GM18526 (cell line): ENCODE data around the gene PCDHGB3.

Experiments
- POLR2A ChIP-seq: IDR thresholded peaks from 3 replicates; pipeline ENCODE4 v1.6.1; 2011; ENCODE audit not compliant: insufficient read length; ENCODE audit errors: extremely low read depth

The PCDHGB3 gene

GRCh38 chr5:141369994-141370848, at the start of gene PCDHGB3:
PCDHGB3 (plus strand) TSS chr5:141370242; CDS start chr5:141370395, 153 bp downstream.
- no peak for TF ChIP-seq POLR2A

- TF ChIP-seq POLR2A: no peak
Measured at GRCh38 chr5:141322261-141322660, 47.8 kb upstream of the PCDHGB3 start.

GRCh38 chr5:141326088-141326854, 43.8 kb upstream of the PCDHGB3 start:
- TF ChIP-seq POLR2A: no peak

- TF ChIP-seq POLR2A: no peak
Measured at GRCh38 chr5:141328231-141328630, 41.8 kb upstream of the PCDHGB3 start.

- no peak for TF ChIP-seq POLR2A
Measured at GRCh38 chr5:141330299-141331080, 39.6 kb upstream of the PCDHGB3 start, which contains the start of gene PCDHGA1. PCDHGA1 (plus strand) TSS chr5:141330514.

GRCh38 chr5:141338538-141339306, 31.3 kb upstream of the PCDHGB3 start, which contains the start of gene PCDHGA2:
PCDHGA2 (plus strand) TSS chr5:141338760.
- no peak for TF ChIP-seq POLR2A

- no peak for TF ChIP-seq POLR2A
Measured at GRCh38 chr5:141342773-141343172, 27.3 kb upstream of the PCDHGB3 start.

GRCh38 chr5:141343242-141343952, 26.6 kb upstream of the PCDHGB3 start, which contains the start of gene PCDHGA3:
PCDHGA3 (plus strand) TSS chr5:141343829; CDS start chr5:141344034, 205 bp downstream.
- no peak for TF ChIP-seq POLR2A

- TF ChIP-seq POLR2A: no peak
Measured at GRCh38 chr5:141343953-141344463, 26.0 kb upstream of the PCDHGB3 start.

GRCh38 chr5:141345327-141345726, 24.7 kb upstream of the PCDHGB3 start:
- TF ChIP-seq POLR2A: no peak

- no peak for TF ChIP-seq POLR2A
Measured at GRCh38 chr5:141349917-141350619, 20.0 kb upstream of the PCDHGB3 start, which contains the start of gene PCDHGB1. PCDHGB1 (plus strand) TSS chr5:141350099; CDS start chr5:141350261, 162 bp downstream.

GRCh38 chr5:141351591-141351990, 18.5 kb upstream of the PCDHGB3 start:
- no peak for TF ChIP-seq POLR2A
